Prostate gland (tissue), 2 donors: Measurements from ENCODE around the gene ZC3H18. TPM values are rescaled to one million over a fixed set of nuclear protein-coding genes. Genes with fewer than 3 reads are reported as not detected.
"Not testable (repeated sequence)": the region's sequence is repeated elsewhere in the genome, so short reads cannot be mapped to it uniquely, and the experiment has no call there.

Experiments used
- DNase-seq: peaks from one replicate; pipeline ENCODE4 v3.0.0-alpha.2; 2019; ENCODE audit warnings: low spot score
- H3K27ac ChIP-seq, 2 donors: fragments of 200-600 bp; sonication (generic); 2 replicates each; pipeline ENCODE4 v1.5.1; 2017 to 2019
- H3K27me3 ChIP-seq: fragments of 200-600 bp; sonication (generic); replicated peaks from 2 replicates; pipeline ENCODE4 v1.5.1; 2019; ENCODE audit not compliant: insufficient read depth
- H3K36me3 ChIP-seq, 2 donors: fragments of 200-600 bp; sonication (generic); 1 replicate in 1 of 2; 2 replicates in 1 of 2; pipeline versions ENCODE4 v1.5.1 to v1.8.1; 2017 to 2019
- H3K4me1 ChIP-seq: fragments of 200-600 bp; sonication (generic); replicated peaks from 2 replicates; pipeline ENCODE4 v1.5.1; 2019
- H3K4me3 ChIP-seq, 2 donors: fragments of 200-600 bp; sonication (generic); 2 replicates each; pipeline ENCODE4 v1.5.1; 2017 to 2019
- H3K9me3 ChIP-seq: fragments of 200-600 bp; sonication (generic); 2 replicates; pipeline ENCODE4 v1.5.1; 2017
- POLR2A ChIP-seq: fragments of 450-650 bp; IDR thresholded peaks from one replicate; pipeline ENCODE4 v1.6.1; 2016; ENCODE audit warnings: antibody characterized with exemption, mild to moderate bottlenecking
- POLR2AphosphoS5 ChIP-seq: sonication (generic); formaldehyde crosslinking; IDR thresholded peaks from one replicate; pipeline ENCODE4 v1.6.1; 2017; ENCODE audit warnings: antibody characterized with exemption
- WGBS: methylation state at CpG from one replicate; pipeline ENCODE4 v1.1.5; 2018; 5-methylcytosine and 5-hydroxymethylcytosine counted together
- intact Hi-C: fragments of 100-400 bp; cut with DNase I; formaldehyde crosslinking; loops from one replicate; pipeline ENCODE4 v1.14.2; 2022
- total RNA-seq, 2 donors: library from RNA; depleted of rRNA; stranded (reverse); fragments of >200 nt; gene quantifications; one replicate each; pipeline ENCODE4 v1.1.0, GENCODE V29; 2016
- TF ChIP-seq, protein P1 (sequence below), 4 experiments: fragments of 200-600 bp in 2 of 4; fragments of 450-650 bp in 2 of 4; sonication (generic) in 2 of 4; IDR thresholded peaks; 1 replicate in 3 of 4; 2 replicates in 1 of 4; pipeline ENCODE4 v1.5.1; 2016 to 2019; ENCODE audit warnings: antibody characterized with exemption in 4 of 4, mild to moderate bottlenecking in 2 of 4, moderate library complexity in 2 of 4

The ZC3H18 gene
- total RNA-seq, 2 donors from 2014 or later, result 26.7 to 50.7 TPM

DNA sequence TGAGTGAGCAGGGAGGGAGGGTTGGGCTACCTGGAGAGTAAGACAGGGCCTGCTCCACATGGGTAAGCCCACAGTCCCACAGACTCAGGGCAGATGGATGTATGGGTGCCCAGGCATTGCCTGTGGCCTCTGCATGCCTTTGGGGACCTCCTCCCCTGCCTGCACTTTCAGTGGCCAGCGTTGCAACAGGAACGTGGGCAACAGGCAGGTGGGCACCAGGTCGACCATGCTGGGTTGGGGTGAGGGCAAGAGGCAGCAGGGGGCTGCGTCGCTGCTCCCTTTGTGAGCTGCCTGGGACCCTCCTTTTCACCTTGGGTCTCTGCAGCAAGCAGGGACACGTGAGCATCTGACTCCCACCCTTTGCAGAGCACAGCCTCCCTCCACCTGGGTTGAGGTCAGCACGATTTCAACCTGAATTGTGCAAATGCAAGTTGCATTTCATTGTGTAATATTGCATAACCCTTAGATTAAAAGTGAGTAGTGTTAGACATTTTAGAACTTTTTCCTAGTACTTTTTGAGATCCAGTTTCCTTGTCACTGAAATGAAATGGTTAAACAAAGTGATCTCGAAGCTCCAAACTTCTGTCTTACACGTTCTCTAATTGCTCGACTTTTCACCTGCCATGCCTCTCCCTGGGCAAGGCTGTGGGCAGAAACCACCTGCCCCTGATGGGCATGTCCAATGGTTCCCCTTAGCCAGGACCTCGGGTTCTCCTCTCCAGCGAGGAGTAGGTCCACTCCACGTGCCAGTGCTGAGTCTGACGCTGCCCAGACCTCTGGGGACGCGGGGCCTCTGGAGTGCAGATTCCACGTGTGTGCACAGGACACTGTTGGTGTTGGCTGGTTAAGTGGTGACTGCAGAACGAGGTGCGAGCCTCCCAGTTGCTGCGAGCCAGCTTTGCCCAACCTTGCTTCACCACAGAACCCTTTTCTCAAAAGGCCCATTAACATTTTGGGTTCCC is 35.3 kb downstream of the ZC3H18 start:
- Histone ChIP-seq H3K27ac (no peak overlapping the region), H3K27me3 (no peaks in the 10 kb centered on the region), H3K36me3 (peaks cover 0 to 5% of the 10 kb centered on the region in 2 donors), H3K9me3 (no peaks in the 10 kb centered on the region), H3K4me1 (no peaks in the 10 kb centered on the region), H3K4me3 (no peak overlapping the region)
- TF ChIP-seq, protein P1, sequence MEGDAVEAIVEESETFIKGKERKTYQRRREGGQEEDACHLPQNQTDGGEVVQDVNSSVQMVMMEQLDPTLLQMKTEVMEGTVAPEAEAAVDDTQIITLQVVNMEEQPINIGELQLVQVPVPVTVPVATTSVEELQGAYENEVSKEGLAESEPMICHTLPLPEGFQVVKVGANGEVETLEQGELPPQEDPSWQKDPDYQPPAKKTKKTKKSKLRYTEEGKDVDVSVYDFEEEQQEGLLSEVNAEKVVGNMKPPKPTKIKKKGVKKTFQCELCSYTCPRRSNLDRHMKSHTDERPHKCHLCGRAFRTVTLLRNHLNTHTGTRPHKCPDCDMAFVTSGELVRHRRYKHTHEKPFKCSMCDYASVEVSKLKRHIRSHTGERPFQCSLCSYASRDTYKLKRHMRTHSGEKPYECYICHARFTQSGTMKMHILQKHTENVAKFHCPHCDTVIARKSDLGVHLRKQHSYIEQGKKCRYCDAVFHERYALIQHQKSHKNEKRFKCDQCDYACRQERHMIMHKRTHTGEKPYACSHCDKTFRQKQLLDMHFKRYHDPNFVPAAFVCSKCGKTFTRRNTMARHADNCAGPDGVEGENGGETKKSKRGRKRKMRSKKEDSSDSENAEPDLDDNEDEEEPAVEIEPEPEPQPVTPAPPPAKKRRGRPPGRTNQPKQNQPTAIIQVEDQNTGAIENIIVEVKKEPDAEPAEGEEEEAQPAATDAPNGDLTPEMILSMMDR (IDR thresholded peaks at IDR 0.05), result no peak
- TF ChIP-seq POLR2A, result no peak
- TF ChIP-seq POLR2AphosphoS5, result no peak
- no peak for DNase-seq
- intact Hi-C loops, result no loop called here
- 80% methylated on average over 20 of the region's 20 CpGs for WGBS

DNA sequence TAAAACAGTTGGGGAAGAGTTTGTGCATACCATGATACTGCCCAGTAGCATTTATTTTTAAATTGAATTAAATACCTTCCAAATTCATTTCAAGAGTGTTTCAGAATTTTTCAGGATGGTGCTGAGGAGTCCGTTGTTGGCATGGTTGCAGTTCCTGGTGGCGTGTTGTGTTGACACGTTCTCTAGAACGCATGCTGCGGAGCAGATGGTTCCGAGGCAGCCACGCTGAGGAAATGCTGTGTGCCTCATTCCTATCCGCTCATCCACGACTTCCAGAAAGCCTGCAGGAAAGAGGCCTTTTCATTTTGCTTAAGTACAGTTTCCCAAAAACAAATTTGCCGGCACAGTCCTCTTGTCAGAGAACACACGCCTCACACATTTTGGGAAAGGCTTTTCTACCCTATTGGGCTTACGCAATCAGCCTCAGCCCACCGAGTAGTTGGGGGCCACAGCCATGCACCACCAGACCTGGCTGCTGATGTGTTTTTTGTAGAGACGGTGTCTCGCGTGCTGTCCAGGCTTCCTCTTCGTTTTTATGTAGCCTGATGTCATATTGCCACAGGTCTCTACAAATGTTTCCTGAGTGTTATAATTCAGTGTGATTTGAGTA is 36.0 kb downstream of the ZC3H18 start:
- H3K4me1 ChIP-seq, result no peaks in the 10 kb centered on the region
- no peaks in the 10 kb centered on the region for H3K9me3 ChIP-seq
- no peaks in the 10 kb centered on the region for H3K36me3 ChIP-seq
- intact Hi-C loops, result no loop called here
- H3K27ac ChIP-seq, result no peak overlapping the region
- no peak for DNase-seq
- H3K4me3 ChIP-seq, result no peak overlapping the region
- WGBS, result 82% methylated on average over 17 of the region's 17 CpGs
- no peaks in the 10 kb centered on the region for H3K27me3 ChIP-seq
- TF ChIP-seq POLR2AphosphoS5 (no peak), POLR2A (no peak)
- TF ChIP-seq, protein P1 (IDR thresholded peaks at IDR 0.05), result no peak

DNA sequence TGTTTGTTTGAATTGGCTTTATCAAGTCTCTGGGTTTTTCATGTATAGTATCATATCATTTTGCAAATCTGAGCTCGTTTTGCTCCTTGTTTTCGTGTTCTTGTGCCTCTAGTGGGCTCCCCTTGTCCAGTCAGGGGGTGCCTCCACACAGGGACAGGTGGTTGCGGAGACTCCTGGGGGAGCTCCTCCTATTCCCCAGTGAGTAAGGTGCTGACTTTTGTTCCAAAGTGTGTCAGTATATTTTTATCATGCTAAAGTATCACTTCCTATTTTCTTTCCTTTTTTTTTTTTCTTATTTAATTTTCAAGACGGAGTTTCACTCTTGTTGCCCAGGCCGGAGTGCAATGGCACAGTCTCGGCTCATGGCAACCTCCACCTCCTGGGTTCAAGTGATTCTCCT is 37.9 kb downstream of the ZC3H18 start:
- Histone ChIP-seq H3K36me3 (no peaks in the 10 kb centered on the region), H3K27me3 (no peaks in the 10 kb centered on the region)
- intact Hi-C loops, result no loop called here

DNA sequence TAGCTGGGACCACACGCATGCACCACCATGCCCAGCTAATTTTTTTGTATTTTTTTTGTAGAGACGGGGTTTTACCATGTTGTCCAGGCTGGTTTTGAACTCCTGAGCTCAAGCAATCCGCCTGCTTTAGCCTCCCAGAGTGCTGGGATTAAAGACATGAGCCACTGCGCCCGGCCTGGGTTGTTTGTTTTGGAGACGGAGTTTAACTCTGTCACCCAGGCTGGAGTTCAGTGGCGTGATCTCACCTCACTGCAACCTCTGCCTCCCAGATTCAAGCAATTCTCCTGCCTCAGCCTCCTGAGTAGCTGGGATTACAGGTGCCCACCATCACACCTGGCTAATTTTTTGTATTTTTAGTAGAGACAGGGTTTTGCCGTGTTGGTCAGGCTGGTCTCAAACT is 39.2 kb downstream of the ZC3H18 start:
- H3K4me1 ChIP-seq, H3K4me3 ChIP-seq, intact Hi-C loops, DNase-seq, H3K36me3 ChIP-seq, H3K9me3 ChIP-seq, H3K27ac ChIP-seq, H3K27me3 ChIP-seq: not testable (repeated sequence)
- WGBS, result 97% methylated on average over 8 of the region's 8 CpGs

More for the DNA sequence above, 37.9 kb downstream of the ZC3H18 start:
- no peak overlapping the region for H3K4me3 ChIP-seq
- 77% methylated on average over 6 of the region's 6 CpGs for WGBS
- no peaks in the 10 kb centered on the region for H3K4me1 ChIP-seq
- TF ChIP-seq POLR2AphosphoS5 (no peak), POLR2A (no peak)
- TF ChIP-seq, protein P1 (IDR thresholded peaks at IDR 0.05), result no peak
- no peak for DNase-seq
- no peak overlapping the region for H3K27ac ChIP-seq
- no peaks in the 10 kb centered on the region for H3K9me3 ChIP-seq

GRCh38 chr16:88610080-88610479 is 39.9 kb downstream of the ZC3H18 start:
- H3K27ac ChIP-seq, result no peak overlapping the region
- WGBS, result 90% methylated on average over 5 of the region's 6 CpGs
- H3K36me3 ChIP-seq, result no peaks in the 10 kb centered on the region
- H3K4me1 ChIP-seq, result no peaks in the 10 kb centered on the region
- no peaks in the 10 kb centered on the region for H3K9me3 ChIP-seq
- TF ChIP-seq, protein P1 (IDR thresholded peaks at IDR 0.05), result no peak
- TF ChIP-seq POLR2AphosphoS5 (no peak), POLR2A (no peak)
- no peak for DNase-seq
- H3K4me3 ChIP-seq, result no peak overlapping the region
- intact Hi-C loops, result no loop called here
- H3K27me3 ChIP-seq, result no peaks in the 10 kb centered on the region
